GM12878 (cell line): Measurements from ENCODE around the gene KIRREL2. TPM values are rescaled to one million over a fixed set of nuclear protein-coding genes. Genes with fewer than 3 reads are reported as not detected.
A peak's percentile ranks its signal among the peaks of the same experiment; 100 is the strongest.

Source experiments
- CTCF ChIP-seq, 3 experiments: IDR thresholded peaks in 2 of 3; conservative IDR thresholded peaks in 1 of 3; 2 replicates each; pipeline ENCODE4 v1.5.1; 2011; ENCODE audit warnings: low read depth in 3 of 3, low read length in 3 of 3, mild to moderate bottlenecking in 3 of 3, control low read depth in 2 of 3, moderate library complexity in 2 of 3, inconsistent platforms in 1 of 3, mixed read lengths in 1 of 3; ENCODE audit not compliant: control insufficient read depth in 2 of 3, insufficient read depth in 1 of 3; ENCODE audit errors: extremely low read depth in 1 of 3
- FOXK2 ChIP-seq: fragments of 450-650 bp; IDR thresholded peaks from 2 replicates; pipeline ENCODE4 v1.6.1; 2017; ENCODE audit warnings: mild to moderate bottlenecking, moderate library complexity
- HDGF ChIP-seq: fragments of 450-650 bp; IDR thresholded peaks from 2 replicates; pipeline ENCODE4 v1.6.1; 2016; ENCODE audit warnings: antibody characterized with exemption
- IKZF2 ChIP-seq, 2 experiments: fragments of 450-650 bp; IDR thresholded peaks; 2 replicates each; pipeline ENCODE4 v1.6.1; 2017; ENCODE audit warnings: mild to moderate bottlenecking in 2 of 2, moderate library complexity in 2 of 2
- JUNB ChIP-seq: IDR thresholded peaks from 2 replicates; pipeline ENCODE4 v1.6.1; 2016; ENCODE audit warnings: antibody characterized with exemption, mild to moderate bottlenecking
- MYB ChIP-seq: fragments of 150-350 bp; IDR thresholded peaks from 2 replicates; pipeline ENCODE4 v1.6.1; 2014; ENCODE audit warnings: mild to moderate bottlenecking, low read depth, low read length, borderline replicate concordance
- NR2C1 ChIP-seq: fragments of 450-650 bp; IDR thresholded peaks from 2 replicates; pipeline ENCODE4 v1.6.1; 2017; ENCODE audit warnings: antibody characterized with exemption, mild to moderate bottlenecking, moderate library complexity
- PML ChIP-seq: IDR thresholded peaks from 2 replicates; pipeline ENCODE4 v1.6.1; 2012; ENCODE audit warnings: low read length, inconsistent platforms
- POU2F2 ChIP-seq: IDR thresholded peaks from 3 replicates; pipeline ENCODE4 v1.6.1; 2011; ENCODE audit warnings: low read depth, mild to moderate bottlenecking, low read length, borderline replicate concordance
- TARDBP ChIP-seq: IDR thresholded peaks from 2 replicates; pipeline ENCODE4 v1.6.1; 2016; ENCODE audit warnings: borderline replicate concordance
- WRNIP1 ChIP-seq: IDR thresholded peaks from 2 replicates; pipeline ENCODE4 v1.6.1; 2011; ENCODE audit warnings: low read depth, low read length, improper control_type of control experiment, borderline replicate concordance
- ZBED1 ChIP-seq: IDR thresholded peaks from 2 replicates; pipeline ENCODE4 v1.6.1; 2016; ENCODE audit warnings: borderline replicate concordance
- ZBTB4 ChIP-seq: fragments of 450-650 bp; formaldehyde crosslinking; IDR thresholded peaks from 2 replicates; pipeline ENCODE4 v1.4.0; 2022; ENCODE audit warnings: mild to moderate bottlenecking, moderate library complexity
- ZBTB40 ChIP-seq: fragments of 450-650 bp; IDR thresholded peaks from 2 replicates; pipeline ENCODE4 v1.6.1; 2016; ENCODE audit warnings: mild to moderate bottlenecking, moderate library complexity, borderline replicate concordance
- polyA plus RNA-seq, 11 experiments: library from polyadenylated mRNA; depleted of rRNA in 4 of 11; unstranded in 6 of 11; stranded (reverse) in 5 of 11; fragments of >200 nt; fragmentation: Nextera tagmentation in 4 of 11; fragmentation: Illumina TruSeq in 1 of 11; extraction: Ambion mirVana in 4 of 11; extraction: Trizol in 1 of 11; gene quantifications; 1 replicate in 1 of 11; 2 replicates in 10 of 11; pipeline versions ENCODE4 v1.2.1 to v1.2.3, GENCODE V29; 2011 to 2016; ENCODE audit warnings: inconsistent platforms in 2 of 11, missing spikeins in 2 of 11, low read depth in 1 of 11
- total RNA-seq, 4 experiments: library from RNA; depleted of rRNA in 3 of 4; stranded (reverse); fragments of >200 nt in 3 of 4; fragmentation: Illumina TruSeq in 1 of 4; extraction: Trizol in 1 of 4; gene quantifications; 2 replicates each; pipeline versions ENCODE4 v1.2.1 to v1.2.3, GENCODE V29; 2013 to 2021
- TF ChIP-seq, protein P1 (sequence below): IDR thresholded peaks from 2 replicates; pipeline ENCODE4 v1.6.1; 2012; ENCODE audit warnings: improper control_type of control experiment, low read depth, low read length; ENCODE audit not compliant: insufficient replicate concordance

Gene KIRREL2
- total and polyA plus RNA-seq, 10 of the 15 experiments (the other 5 are each of a cell fraction or from before 2014, with no cell fraction given), result 0.03 to 0.06 TPM; not detected in 8

- TF ChIP-seq ZBTB4 (CRISPR knock-in tag) (no peak), HDGF (peak; percentile 25; the same call in 1 of the 2 replicates), IKZF2 (IDR thresholded peaks at IDR 0.05) (peak; percentile 94 to 95), NR2C1 (peak; percentile 47), TARDBP (no peak; the same call in 1 of the 2 replicates), CTCF (IDR thresholded peaks at IDR 0.05 in 2 of 3, conservative IDR thresholded peaks at IDR 0.05 in 1 of 3; ENCODE audit: control insufficient read depth in 2 of 3, extremely low read depth in 1 of 3, insufficient read depth in 1 of 3, low read depth in 3 of 3, low read length in 3 of 3) (no peak), WRNIP1 (no peak), PML (0 out of 2 replicates have a peak, but pooled peaks have one; percentile 76), FOXK2 (no peak), ZBED1 (0 out of 2 replicates have a peak, but pooled peaks have one; percentile 37), POU2F2 (peak; percentile 73; the same call in 1 of the 3 replicates), ZBTB40 (peak; percentile 73; the same call in 1 of the 2 replicates), JUNB (peak; percentile 27), MYB (no peak)
- TF ChIP-seq, protein P1, sequence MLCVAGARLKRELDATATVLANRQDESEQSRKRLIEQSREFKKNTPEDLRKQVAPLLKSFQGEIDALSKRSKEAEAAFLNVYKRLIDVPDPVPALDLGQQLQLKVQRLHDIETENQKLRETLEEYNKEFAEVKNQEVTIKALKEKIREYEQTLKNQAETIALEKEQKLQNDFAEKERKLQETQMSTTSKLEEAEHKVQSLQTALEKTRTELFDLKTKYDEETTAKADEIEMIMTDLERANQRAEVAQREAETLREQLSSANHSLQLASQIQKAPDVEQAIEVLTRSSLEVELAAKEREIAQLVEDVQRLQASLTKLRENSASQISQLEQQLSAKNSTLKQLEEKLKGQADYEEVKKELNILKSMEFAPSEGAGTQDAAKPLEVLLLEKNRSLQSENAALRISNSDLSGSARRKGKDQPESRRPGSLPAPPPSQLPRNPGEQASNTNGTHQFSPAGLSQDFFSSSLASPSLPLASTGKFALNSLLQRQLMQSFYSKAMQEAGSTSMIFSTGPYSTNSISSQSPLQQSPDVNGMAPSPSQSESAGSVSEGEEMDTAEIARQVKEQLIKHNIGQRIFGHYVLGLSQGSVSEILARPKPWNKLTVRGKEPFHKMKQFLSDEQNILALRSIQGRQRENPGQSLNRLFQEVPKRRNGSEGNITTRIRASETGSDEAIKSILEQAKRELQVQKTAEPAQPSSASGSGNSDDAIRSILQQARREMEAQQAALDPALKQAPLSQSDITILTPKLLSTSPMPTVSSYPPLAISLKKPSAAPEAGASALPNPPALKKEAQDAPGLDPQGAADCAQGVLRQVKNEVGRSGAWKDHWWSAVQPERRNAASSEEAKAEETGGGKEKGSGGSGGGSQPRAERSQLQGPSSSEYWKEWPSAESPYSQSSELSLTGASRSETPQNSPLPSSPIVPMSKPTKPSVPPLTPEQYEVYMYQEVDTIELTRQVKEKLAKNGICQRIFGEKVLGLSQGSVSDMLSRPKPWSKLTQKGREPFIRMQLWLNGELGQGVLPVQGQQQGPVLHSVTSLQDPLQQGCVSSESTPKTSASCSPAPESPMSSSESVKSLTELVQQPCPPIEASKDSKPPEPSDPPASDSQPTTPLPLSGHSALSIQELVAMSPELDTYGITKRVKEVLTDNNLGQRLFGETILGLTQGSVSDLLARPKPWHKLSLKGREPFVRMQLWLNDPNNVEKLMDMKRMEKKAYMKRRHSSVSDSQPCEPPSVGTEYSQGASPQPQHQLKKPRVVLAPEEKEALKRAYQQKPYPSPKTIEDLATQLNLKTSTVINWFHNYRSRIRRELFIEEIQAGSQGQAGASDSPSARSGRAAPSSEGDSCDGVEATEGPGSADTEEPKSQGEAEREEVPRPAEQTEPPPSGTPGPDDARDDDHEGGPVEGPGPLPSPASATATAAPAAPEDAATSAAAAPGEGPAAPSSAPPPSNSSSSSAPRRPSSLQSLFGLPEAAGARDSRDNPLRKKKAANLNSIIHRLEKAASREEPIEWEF, result no peak
Measured at GRCh38 chr19:35903550-35904179, 47.0 kb downstream of the KIRREL2 start (continued).
